SH-SY5Y (cell line): Measurements from ENCODE around the gene TBC1D19.

Source experiments
- GATA2 ChIP-seq: IDR thresholded peaks from 2 replicates; pipeline ENCODE4 v1.6.1; 2011; ENCODE audit warnings: mild to moderate bottlenecking, low read depth, low read length
- GATA3 ChIP-seq: IDR thresholded peaks from 2 replicates; pipeline ENCODE4 v1.6.1; 2011; ENCODE audit warnings: low read depth, mild to moderate bottlenecking, low read length, moderate library complexity

TBC1D19 gene

GRCh38 chr4:26634237-26634636 is 50.4 kb downstream of the TBC1D19 start:
- TF ChIP-seq GATA3 (no peak), GATA2 (no peak)

DNA sequence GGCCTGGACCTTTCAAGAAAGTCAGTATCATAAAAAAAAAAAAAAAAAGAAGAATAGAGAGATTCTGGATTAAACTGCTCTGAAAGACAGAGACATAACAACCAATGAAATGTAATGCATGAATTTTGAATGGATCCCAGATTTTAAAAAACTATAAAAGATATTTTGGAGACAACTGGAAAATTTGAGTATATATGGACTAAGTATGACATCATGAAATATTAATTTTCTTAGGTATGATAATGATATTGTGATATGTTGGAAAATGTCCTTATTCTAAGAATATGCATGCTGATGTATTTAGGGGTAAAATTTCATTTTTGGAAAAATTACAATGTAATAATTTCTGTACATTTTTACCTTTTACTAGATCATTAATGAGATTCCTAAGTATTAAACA is 52.6 kb downstream of the TBC1D19 start:
- TF ChIP-seq GATA2, result no peak
- no peak for TF ChIP-seq GATA3

- TF ChIP-seq GATA3 (no peak), GATA2 (no peak)
Observed at GRCh38 chr4:26647523-26648224, 63.8 kb downstream of the TBC1D19 start.

DNA sequence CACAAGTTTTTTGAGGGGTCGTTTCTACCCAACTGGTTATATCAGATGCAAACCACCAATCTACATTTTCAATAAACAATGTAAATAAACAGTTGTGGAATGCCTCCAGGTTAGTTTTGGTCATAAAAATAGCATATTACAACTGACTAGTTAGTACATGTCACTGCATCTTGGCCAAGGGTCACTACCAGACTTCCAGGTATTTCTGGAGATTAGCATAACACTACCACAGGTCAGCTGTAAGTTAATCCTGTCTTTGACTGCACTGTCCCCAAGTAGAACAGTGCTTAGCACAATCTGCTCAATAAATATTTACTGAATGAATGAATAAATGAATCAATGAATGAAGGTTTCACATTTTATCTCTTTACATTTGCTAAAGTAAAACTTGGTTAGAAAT is 64.4 kb downstream of the TBC1D19 start:
- TF ChIP-seq GATA3 (no peak), GATA2 (no peak)

GRCh38 chr4:26660261-26660660 is 76.4 kb downstream of the TBC1D19 start:
- TF ChIP-seq GATA3 (no peak), GATA2 (no peak)

DNA sequence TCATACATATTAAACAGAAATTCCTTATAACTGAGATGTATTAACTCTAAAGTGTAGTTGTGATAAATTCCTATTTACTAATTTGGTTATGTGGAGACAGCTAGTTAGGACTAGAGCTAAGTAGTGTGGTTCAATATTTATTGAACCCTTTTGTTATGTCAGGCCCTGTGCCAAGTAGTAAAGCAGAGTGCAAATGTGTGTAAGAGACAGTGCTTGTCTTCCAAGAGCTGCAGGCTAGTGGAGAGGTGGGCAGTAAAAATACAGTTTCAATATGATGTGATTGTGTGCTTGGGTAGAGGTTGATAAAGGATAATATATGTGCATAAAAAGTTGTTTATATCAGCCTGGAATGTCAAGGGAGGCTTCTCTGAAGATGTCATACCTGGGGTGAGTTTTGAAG is 80.0 kb downstream of the TBC1D19 start:
- TF ChIP-seq GATA3, result no peak
- TF ChIP-seq GATA2, result no peak

DNA sequence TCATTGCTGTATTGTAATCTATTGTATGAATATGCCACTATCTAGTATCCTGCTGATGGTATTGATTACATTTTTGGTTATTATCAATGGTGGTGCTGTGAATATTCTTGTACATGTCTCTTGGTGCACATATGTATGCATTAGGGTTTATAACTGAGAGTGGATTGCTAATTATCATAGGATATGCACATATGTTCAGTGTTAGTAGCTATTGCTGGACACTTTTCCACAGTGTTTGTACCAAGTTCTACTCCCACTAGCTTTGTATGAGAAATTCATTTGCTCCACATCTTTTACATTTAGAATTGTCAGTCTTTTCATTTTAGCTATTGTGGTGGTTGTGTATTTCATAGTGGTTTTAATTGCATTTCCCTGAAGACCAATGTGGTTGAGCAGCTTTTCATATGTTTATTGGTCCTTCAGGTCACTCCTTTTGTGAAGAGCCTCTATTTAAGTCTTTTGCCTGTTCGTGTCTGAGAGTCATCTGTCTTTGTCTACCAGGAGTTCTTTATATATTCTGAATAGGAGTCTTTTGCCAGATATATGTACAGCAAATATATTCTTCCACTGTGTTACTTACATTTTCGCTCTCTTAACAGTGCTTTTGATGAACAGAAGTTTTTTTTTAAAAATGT is 87.1 kb downstream of the TBC1D19 start:
- TF ChIP-seq GATA2 (no peak), GATA3 (no peak)

DNA sequence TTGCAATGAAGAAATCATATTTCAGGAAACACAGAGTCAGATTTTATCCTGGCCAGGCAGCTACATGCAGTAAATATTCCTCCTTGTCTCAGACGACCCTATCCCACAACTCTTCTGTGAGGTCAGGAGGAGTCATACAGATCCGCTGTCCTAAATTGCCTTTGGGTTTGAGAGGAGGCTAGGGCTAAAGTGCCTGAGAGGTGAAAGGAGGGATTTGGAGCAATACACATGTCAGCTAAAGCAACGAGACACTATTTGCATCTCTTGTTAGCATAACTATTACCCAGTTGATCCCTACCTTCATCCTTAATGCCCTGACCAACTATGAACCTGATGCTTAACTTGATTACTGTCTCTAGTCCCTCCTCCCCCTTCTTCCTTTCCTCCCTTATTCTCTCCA is 98.6 kb downstream of the TBC1D19 start:
- TF ChIP-seq GATA3 (no peak), GATA2 (no peak)

DNA sequence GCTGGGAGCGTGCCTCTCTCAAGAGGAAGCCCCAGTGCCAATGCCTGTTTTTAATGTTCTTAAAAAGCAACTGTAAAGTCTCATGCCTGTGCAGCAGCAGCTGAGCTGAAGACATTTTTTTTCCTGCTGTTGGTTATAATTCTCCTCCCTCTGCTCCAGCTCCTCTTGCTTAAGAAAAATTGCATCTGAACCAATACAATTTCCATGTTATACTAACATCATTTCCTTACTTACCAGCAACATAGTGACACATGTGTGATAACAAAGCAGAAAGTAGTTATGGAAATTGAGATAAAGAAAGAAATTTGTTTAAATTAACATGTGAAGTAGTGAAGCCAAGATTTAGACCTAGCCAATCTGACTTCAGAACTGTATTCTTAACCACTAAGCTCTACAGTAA is 101.4 kb downstream of the TBC1D19 start:
- TF ChIP-seq GATA3, result no peak

GRCh38 chr4:26687728-26688127 is 103.8 kb downstream of the TBC1D19 start:
- no peak for TF ChIP-seq GATA3
- no peak for TF ChIP-seq GATA2

- TF ChIP-seq GATA3, result no peak
- no peak for TF ChIP-seq GATA2
Observed at GRCh38 chr4:26690506-26690905, 106.6 kb downstream of the TBC1D19 start.

DNA sequence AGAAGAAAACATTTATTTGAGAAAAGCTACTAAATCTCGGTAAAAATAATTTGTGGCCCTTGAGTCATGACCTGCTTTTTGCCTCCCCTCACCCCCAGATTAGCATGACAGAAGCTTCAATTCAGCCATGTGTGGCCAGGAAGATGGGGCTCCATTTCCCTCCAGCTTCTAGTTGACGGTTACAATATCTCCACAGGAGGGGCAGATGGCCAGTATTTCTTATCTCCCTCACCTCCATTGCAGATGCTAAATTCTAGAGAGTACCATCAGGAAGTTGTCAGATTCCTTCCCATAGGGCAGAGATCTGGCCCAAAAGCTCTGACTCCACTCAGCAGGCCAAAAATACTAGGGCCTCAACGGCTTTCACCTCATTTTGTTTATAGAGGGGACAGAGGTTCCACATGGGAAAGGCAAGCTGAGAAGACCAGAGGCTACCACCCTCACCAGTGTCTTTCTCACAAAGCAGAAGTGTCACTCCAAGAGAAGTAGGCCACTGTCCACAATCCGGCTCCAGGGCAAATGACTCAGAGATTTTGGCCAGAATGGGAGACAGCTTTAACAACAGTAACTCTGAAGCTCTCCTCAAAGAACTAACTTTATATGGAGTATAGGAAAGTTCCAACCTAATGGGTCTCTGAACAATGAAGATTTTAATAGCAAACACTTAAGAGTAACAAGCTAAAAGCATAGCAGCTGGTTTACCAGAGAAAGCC is 108.3 kb downstream of the TBC1D19 start:
- TF ChIP-seq GATA2, result no peak
- TF ChIP-seq GATA3, result no peak

DNA sequence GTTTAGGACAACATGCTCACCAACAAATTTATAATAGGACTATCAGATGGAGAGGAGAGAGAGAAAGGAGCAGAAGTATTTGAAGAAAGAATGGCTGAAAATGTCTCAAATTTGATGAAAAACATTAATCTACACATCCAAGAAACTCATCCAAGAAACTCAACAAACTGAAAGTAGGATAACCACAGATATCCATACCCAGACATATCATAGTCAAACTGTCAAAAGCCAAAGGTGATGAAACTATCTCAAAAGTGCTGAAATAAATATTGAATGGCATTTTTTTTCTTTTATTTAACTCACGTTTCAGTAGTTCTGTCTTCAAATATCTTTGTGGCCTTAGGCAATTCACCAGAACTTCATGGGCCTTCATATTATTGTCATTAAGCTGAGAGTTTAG is 116.2 kb downstream of the TBC1D19 start:
- TF ChIP-seq GATA2, result no peak
- TF ChIP-seq GATA3, result no peak

DNA sequence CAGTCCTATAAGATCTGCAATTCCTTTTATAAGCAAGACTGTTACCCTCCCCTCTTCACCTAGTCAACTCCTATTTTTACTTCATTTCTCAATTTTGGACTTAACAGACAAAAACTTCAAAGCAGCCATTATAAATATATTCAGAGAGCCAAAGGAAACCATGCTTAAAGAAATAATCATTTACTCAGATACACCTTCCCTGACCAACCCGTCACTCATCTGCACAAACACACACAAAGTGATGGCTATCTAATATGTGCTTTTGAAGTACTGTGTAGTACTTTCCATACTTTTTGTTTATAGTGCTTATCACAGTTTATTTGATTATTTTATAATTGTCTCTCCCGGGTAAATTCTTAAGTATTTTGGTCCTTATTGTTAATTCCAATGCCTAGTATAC is 117.2 kb downstream of the TBC1D19 start:
- TF ChIP-seq GATA3 (no peak), GATA2 (no peak)

GRCh38 chr4:26701786-26702227 is 117.9 kb downstream of the TBC1D19 start:
- TF ChIP-seq GATA3 (no peak), GATA2 (no peak)
